Measurements from ENCODE around the gene DPP10. TPM values are rescaled to one million over a fixed set of nuclear protein-coding genes. Genes with fewer than 3 reads are reported as not detected.

Gene DPP10
- total and polyA plus RNA-seq, 10 of the 15 experiments (the other 5 are each of a cell fraction or from before 2014, with no cell fraction given), result not detected

GRCh38 chr2:114864901-114865300, 422.5 kb downstream of the DPP10 start (continued):
- TF ChIP-seq CEBPZ (IDR thresholded peaks at IDR 0.05; ENCODE audit: low read depth, low read length) (no peak), SIX5 (IDR thresholded peaks at IDR 0.05; ENCODE audit: low read depth, low read length, severe bottlenecking) (no peak), ASH2L (IDR thresholded peaks at IDR 0.05; ENCODE audit: borderline replicate concordance, low read depth) (no peak)

GRCh38 chr2:114880046-114880445, 437.6 kb downstream of the DPP10 start:
- no peak overlapping the region for H3K9ac ChIP-seq (ENCODE audit: control insufficient read depth, insufficient read depth, low read length)
- no peaks in the 10 kb centered on the region for H3K79me2 ChIP-seq (ENCODE audit: control insufficient read depth, insufficient read depth, low read length)
- ChIA-PET SMC1A (ENCODE audit: uncharacterized antibody, unreplicated experiment) (no interaction called here), CTCF (interaction anchor here (0.6 kb wide), 1 partner anchor 11 kb away, joined by 3 read pairs; no protein-coding TSS in a partner anchor), RAD21 (ENCODE audit: unreplicated experiment) (no interaction called here), POLR2A (no interaction called here)
- H4K20me1 ChIP-seq (ENCODE audit: control insufficient read depth, insufficient read depth), result no peaks in the 10 kb centered on the region
- no peak overlapping the region for H3K4me2 ChIP-seq (ENCODE audit: control insufficient read depth, insufficient read depth)
- no peaks in the 10 kb centered on the region for H3K9me3 ChIP-seq (replicated peaks; ENCODE audit: control insufficient read depth, insufficient read depth, low read length)
- BruUV-seq (replicated peaks), result no TSS peak
- H3K4me3 ChIP-seq, result no peak overlapping the region
- intact Hi-C loops (cut with micrococcal nuclease; ENCODE audit: unreplicated experiment), result no loop called here
- ATAC-seq (no peak), DNase-seq (ENCODE audit: low read depth, low spot score) (no peak), FAIRE-seq (no peak)
- H3K36me3 ChIP-seq (ENCODE audit: control insufficient read depth in 2 of 2, insufficient read depth in 2 of 2, low read length in 1 of 2), result no peaks in the 10 kb centered on the region
- in situ Hi-C loops (cut with MboI), result no loop called here
- H3K27me3 ChIP-seq (replicated peaks in 1 of 2; ENCODE audit: control insufficient read depth in 2 of 2, insufficient read depth in 2 of 2, low read length in 1 of 2), result peaks cover 0 to 2% of the 10 kb centered on the region in 2 experiments; a peak in 1 of 4 replicates
- H3K4me1 ChIP-seq (ENCODE audit: control insufficient read depth, insufficient read depth, low read length), result no peaks in the 10 kb centered on the region
- no peak overlapping the region for H2AFZ ChIP-seq (ENCODE audit: control insufficient read depth, low read depth, low read length)
- H3K27ac ChIP-seq (ENCODE audit: control insufficient read depth, insufficient read depth), result no peak overlapping the region
- WGBS (ENCODE audit: insufficient coverage, insufficient replicate concordance, low lambda C conversion rate, missing lambda C conversion rate), result 0% methylated on average over 3 of the region's 3 CpGs
- TF ChIP-seq HDAC6 (IDR thresholded peaks at IDR 0.05; ENCODE audit: unreplicated experiment) (no peak), ZNF384 (IDR thresholded peaks at IDR 0.05; ENCODE audit: borderline replicate concordance, low read depth, low read length) (no peak), SKIL (IDR thresholded peaks at IDR 0.05; ENCODE audit: low read depth, poor library complexity, severe bottlenecking) (no peak), NKRF (conservative IDR thresholded peaks at IDR 0.05) (no peak), BMI1 (IDR thresholded peaks at IDR 0.05; ENCODE audit: borderline replicate concordance) (no peak), PML (IDR thresholded peaks at IDR 0.05; ENCODE audit: low read length) (no peak), FOXK2 (IDR thresholded peaks at IDR 0.05) (no peak), BACH1 (IDR thresholded peaks at IDR 0.05; ENCODE audit: borderline replicate concordance) (no peak), HSF1 (IDR thresholded peaks at IDR 0.05; ENCODE audit: low read depth, low read length) (no peak), SIN3A (IDR thresholded peaks at IDR 0.05; ENCODE audit: low read depth, low read length) (no peak), ATF7 (IDR thresholded peaks at IDR 0.05; ENCODE audit: low read depth) (no peak), MYC (IDR thresholded peaks at IDR 0.05; ENCODE audit: insufficient read depth, insufficient read length, insufficient replicate concordance, low read length, severe bottlenecking) (no peak)

Measured in GM12878 (cell line).